ENCODE results near the gene PYY.

- TF ChIP-seq POLR2A (IDR thresholded peaks at IDR 0.05) (no peak), CTCF (IDR thresholded peaks at IDR 0.05) (peak in 11 of 12 donors; percentile 22 to 67 (median 46))
Observed at GRCh38 chr17:43917348-43918025, 36.3 kb downstream of the PYY start.

Data from heart left ventricle (tissue), 13 donors.